GM12874 (cell line): ENCODE results near the gene PDCD1LG2.

ENCODE experiments used
- TF ChIP-seq, protein P1 (sequence below): IDR thresholded peaks from 2 replicates; pipeline ENCODE4 v1.5.1; 2011; ENCODE audit warnings: low read depth, mild to moderate bottlenecking, control low read depth, low read length, moderate library complexity; ENCODE audit not compliant: insufficient read depth

The PDCD1LG2 gene

GRCh38 chr9:5569409-5569808 lies 59.1 kb downstream of the PDCD1LG2 start:
- TF ChIP-seq, protein P1, sequence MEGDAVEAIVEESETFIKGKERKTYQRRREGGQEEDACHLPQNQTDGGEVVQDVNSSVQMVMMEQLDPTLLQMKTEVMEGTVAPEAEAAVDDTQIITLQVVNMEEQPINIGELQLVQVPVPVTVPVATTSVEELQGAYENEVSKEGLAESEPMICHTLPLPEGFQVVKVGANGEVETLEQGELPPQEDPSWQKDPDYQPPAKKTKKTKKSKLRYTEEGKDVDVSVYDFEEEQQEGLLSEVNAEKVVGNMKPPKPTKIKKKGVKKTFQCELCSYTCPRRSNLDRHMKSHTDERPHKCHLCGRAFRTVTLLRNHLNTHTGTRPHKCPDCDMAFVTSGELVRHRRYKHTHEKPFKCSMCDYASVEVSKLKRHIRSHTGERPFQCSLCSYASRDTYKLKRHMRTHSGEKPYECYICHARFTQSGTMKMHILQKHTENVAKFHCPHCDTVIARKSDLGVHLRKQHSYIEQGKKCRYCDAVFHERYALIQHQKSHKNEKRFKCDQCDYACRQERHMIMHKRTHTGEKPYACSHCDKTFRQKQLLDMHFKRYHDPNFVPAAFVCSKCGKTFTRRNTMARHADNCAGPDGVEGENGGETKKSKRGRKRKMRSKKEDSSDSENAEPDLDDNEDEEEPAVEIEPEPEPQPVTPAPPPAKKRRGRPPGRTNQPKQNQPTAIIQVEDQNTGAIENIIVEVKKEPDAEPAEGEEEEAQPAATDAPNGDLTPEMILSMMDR, result no peak

GRCh38 chr9:5569891-5570290 lies 59.6 kb downstream of the PDCD1LG2 start:
- TF ChIP-seq, protein P1, result no peak

GRCh38 chr9:5571629-5572232 lies 61.4 kb downstream of the PDCD1LG2 start:
- TF ChIP-seq, protein P1, result no peak

GRCh38 chr9:5574097-5574496 lies 63.8 kb downstream of the PDCD1LG2 start:
- TF ChIP-seq, protein P1, result no peak

DNA sequence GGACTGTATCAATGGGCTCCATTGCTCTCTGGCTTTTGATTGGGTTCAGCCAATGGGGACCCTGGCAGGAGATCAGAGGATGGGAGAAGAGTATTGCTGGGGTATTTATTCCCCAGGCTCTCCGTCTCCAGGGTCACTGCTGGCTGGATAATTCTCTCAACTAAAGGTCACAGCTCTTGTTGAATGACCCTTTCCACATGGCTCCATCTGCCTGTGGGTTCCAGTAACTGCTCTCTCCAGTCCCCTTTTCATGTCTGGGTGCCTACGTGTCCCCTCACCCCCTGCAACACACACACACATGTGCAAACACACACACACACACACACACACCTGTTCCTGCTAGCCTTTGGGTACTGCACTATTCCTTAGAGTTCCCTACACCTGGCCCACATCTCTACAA lies 64.7 kb downstream of the PDCD1LG2 start:
- TF ChIP-seq, protein P1, result peak; percentile 16; the same call in 1 of the 2 replicates

GRCh38 chr9:5577225-5577624 lies 66.9 kb downstream of the PDCD1LG2 start:
- TF ChIP-seq, protein P1, result no peak

- TF ChIP-seq, protein P1, result no peak
These were observed 67.8 kb downstream of the PDCD1LG2 start for GRCh38 chr9:5578018-5578697.
